NCI-H526 (cell line): ENCODE data around the gene OR5C1.
"Not testable (repeated sequence)": the region's sequence is repeated elsewhere in the genome, so short reads cannot be mapped to it uniquely, and the experiment has no call there.

Experiments
- DNase-seq, 2 experiments: peaks; one replicate each; lab custom pipeline; 2025; lab: John Stamatoyannopoulos, UW

Gene OR5C1

DNA sequence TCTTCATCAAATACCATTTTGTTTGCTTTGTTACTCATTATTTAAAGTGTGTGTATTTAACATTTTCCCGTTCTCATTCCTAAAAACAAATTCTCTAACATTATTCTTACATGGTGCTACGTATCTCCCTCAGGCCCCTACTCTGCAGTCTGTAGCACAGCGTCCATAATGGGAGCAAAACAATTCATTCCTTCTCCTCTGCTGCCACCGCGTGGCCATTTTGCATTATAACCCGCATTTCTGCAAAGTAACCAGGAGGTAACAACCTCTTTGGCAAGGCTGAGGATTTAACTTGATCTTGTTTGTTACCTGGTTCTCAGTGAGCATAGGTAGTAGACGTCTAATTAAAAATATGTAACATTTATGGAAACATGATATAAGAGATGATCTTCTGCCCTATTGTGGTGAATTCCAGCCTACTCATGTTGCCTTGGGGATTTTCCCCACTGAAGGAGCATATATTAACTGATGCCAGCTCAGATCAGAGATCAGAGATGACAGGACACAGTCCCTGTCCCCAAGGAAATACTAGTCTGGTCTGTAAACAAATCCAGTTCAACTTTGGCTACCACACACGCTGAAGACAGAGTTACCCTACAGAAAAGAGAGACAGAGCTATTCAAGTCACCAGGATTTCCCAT, 21.7 kb downstream of the OR5C1 start:
- DNase-seq: peak; percentile 57 to 82

DNA sequence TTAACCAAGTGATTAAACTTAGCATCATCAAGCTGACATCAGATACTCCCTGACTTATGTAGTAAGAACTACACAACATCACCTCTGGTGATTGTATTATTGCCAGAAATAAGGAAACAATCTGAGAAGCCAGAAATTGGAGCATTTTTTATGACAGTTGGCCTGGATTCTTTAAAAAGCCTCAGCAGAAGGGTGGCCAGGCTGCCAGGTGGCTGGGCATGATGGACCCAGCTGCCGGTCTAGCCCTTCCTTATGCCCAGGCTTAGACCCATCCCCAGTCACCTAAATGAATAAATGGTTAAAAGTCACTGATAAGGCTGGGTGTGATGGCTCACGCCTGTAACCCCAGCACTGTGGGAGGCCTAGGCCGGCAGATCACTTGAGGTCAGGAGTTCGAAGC, 24.0 kb downstream of the OR5C1 start:
- no peak for DNase-seq

DNA sequence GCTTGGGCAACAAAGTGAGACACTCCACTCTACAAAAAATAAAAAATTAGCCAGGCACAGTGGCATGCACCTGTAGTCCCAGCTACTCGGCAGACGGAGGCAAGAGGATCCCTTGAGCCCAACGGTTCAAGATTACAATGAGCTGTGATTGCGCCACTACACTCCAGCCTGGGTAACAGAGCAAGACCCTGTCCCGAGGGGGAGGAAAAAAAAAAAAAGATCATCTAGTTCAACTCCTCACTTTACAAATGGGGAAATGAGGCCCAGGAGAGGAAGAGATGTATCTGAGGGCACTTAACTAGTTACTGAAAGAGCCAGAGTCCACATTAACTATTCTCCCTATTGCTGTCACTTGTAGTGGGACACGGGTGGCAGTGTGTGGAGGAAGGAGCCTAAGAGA, 25.8 kb downstream of the OR5C1 start:
- no peak for DNase-seq

DNA sequence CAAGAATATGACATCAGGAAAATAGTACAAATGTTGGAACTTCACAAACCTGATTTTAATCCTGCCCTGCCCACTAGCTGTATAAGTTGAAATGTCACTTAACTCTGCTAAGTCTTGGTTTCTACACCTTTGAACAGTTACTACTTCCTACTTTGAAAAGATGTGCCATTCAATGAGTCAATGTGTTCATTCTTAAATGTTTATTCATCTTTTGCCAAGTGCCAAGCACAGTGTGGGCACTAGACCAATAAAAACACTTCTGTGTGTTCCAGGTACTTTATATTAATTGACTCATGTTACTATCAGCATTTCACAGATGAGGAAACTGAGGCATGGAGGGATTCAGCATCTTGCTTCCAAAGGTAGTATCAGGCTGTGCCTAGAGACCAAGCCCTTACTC, 26.8 kb downstream of the OR5C1 start:
- no peak for DNase-seq

DNA sequence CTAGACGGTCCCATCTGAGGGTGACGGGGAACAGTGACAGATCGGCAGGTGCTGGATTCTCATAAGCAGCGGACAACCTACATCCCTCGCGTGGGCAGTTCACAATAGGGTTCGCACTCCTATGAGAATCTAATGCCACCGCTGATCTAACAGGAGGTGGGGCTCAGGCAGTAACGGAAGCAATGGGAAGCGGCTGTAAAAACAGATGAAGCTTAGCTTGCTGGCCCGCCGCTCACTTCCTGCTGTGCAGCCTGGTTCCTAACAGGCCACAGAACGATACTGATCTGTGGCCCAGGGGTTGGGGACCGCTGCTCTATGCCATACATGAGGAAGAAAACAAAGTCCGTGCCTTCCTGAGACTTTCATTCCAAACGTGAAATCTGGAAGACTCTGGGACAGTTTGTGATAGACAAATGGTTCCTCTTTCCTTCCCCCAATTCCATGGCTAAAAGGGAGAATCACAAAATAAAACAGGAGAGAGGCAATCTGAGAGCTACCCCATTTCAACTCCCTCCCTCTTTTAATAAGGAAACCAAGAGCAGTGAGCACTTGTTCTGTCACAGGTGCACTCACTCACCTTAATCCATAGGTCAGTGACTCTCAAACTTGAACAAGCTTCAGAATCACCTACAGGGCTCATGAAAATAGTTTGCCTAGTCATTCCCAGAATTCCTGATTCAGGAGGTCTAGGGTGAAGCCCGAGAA, 27.6 kb downstream of the OR5C1 start:
- no peak for DNase-seq

DNA sequence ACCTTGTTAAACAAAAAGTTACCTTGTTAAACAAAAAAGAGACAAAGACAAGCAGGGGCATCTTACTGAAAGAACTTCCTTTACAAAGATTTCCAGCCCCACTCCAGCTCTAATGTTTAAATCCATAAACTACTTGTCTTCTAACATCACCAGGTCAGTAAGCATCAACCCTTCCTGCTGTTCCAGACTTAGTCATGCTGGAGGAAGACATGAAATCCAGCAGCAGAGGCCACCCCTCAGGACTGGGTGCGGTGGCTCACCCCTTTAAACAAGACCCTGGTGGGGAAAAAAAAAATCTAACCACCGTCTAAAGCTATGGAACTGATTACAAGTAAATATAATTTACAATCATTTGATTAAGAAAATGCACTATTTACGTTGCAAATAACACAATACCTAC, 30.6 kb downstream of the OR5C1 start:
- DNase-seq: no peak

DNA sequence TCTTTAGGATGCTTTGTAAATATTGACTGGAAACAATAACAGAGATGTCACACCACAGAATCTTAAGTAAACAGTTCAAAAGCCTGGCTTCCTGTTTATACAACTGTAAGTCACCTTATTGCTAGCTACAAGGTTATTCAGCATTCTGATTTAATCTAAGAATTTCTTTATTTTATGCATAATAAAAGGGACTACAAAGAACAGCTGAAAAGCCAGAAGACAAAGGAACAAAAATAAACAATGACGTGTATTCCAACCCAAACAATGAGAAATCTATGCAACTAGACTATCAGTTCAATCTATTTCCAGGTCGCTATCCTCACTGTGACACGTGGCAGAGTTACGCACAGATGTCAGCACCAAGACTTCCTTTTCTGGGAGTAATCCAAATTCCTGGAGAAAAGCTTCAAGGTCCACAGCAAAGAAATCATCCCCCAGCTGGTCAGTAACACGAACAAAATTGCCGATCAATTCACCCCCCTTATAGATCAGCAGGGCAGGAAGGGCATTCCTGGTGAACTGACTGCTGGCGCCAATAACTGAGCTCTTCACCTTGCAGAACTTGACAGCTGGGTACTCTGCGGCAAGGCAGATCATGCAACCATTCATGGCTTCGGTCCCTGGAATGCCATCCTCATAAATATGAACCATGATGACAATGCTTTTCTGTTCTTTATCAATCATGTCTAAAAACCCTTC, 31.2 kb downstream of the OR5C1 start:
- DNase-seq: no peak

DNA sequence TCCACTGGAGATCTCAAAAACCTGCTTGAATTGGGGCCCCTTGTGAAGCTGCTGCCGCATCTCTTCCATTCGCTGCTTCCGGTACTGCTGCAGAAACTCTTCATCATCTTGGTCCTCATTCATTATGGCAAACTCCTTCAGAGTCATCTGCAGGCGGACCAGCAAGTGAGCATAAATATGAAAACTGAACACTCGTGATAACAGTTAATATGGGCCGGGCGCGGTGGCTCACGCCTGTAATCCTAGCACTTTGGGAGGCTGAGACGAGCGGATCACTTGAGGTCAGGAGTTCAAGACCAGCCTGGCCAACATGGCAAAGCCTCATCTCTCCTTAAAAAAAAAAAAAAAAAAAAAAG, 31.7 kb downstream of the OR5C1 start:
- DNase-seq: no peak

DNA sequence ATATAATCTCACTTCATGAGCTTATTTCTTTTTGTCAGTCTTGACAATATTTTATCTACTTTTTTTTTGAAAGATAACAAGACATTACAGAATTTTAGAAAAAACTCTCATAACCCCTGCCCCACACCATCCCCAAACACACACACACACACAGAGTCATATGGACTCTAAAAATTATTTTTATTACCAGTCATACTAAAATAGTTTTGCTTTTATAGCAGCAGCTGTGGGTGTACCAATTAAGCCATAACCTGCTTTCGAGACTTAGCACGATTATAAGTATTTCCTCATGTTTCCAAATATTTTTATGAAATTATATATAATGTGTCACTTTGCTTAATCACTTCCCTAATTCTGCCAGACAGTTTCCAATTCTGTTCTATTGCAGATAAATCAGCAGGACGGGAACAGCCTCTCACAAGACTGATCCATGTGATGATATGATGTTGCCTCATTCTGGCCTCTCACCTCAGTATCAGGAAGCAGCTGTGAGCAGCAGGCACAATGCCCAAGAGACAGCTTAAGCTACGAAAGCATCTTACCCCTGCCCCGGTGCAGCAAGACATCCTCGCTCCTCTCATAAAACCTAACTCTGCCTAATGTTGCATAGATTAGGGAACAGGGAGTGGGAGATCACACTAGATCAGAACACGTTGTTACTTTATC, 32.7 kb downstream of the OR5C1 start:
- no peak for DNase-seq

DNA sequence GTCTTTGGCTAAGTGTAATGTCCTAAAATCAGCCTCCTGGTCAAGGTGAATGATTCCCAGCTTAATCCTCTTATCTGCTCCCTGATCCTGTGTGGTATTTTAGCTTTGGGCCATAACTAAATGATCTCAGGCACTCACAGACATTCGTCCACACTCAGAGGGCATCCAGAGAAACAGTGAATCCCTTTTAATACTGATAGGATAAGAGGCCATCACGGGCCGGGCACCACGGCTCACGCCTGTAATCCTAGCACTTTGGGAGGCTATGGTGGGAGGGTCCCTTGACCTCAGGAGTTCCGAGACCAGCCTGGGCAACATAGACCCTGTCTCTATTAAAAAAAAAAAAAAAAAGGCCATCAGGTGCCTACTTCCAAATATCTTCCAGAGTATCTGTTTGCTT, 33.3 kb downstream of the OR5C1 start:
- DNase-seq: no peak

DNA sequence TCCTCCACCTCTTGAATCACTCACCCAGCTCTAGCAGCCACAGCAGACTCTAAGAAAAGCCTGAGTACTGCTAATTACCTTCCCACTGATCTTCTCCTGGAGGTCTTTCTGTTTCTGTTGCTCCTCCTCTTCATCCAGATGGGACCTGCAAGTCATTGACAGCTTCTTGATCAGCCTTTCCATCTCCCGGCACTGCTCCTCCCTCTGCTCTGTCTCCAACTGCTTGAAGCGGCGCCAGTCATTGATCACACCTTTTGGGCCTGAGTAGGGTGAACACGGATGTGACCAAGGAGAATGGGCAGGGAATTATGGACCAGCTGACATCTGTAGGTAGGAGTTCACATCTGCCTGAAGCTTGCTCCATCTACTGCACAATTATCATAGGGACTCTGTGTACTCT, 34.2 kb downstream of the OR5C1 start:
- no peak for DNase-seq

DNA sequence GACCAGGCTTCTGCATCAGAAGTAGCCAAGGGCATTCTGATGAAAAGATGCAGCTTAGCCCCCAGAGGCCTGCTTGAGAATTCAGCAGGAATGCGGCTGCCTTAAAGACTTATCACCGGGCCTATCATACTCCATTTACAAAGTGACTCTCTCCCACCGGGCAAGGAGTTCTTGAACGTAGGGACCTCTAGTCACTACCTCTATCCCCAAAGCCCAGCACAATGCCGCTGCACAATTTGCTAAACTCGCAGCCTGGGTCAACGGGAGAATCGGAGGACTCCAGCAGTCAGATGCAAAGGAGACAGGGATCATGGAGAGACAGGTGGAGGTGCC, 39.0 kb downstream of the OR5C1 start:
- DNase-seq: no peak

DNA sequence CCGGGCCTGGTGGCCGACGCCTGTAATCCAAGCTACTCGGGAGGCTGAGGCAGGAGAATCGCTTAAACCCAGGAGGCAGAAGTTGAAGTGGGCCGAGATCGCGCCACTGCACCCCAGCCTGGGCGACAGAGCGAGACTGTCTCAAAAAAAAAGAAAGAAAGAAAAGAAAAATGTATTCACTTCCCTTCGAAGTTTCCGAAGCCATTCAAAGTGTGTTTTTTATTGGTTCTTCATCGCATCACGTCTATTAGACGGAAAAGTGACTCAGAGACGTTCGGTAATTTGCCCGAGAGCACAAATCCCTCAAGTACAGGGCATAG, 40.2 kb downstream of the OR5C1 start:
- DNase-seq: not testable (repeated sequence)

DNA sequence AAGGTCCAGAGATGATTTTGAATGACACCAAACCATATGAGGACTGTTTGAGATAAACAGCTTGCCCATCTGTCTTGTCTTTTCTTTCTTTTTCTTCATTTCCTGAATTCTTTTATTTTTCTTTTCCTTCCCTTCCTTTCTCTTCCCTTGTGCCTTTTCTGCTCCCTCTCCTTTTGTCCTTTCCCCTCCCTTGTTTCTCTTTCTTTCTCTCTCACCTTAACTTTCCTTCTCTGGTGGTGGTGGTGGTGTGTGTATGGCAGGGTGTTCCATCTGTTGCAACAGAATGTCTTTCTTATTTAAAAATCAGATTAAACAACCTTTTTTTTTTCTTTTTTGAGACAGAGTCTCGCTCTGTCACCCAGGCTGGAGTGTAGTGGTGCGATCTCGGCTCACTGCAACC, 43.5 kb downstream of the OR5C1 start:
- DNase-seq: no peak

DNA sequence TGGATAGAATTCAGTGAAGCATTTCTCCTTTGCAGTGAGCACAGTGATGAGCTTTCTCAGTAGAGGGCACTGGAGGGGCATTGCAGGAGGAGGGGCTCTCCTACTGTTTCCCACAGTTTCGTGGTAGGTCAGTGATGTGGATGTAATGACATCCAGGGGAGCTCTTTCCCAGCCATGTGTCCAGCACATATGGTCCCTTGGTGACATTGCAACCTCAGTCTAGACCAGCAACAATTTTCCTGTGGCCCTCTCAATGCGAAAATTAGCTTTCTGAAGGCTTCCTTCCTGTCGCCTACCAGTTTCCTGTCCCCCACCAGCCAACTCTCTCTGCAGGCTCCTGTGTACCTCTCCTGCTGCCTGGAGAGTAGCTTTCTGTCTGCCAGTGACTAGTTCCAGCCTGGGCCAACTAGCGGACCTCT, 46.6 kb downstream of the OR5C1 start:
- no peak for DNase-seq

DNA sequence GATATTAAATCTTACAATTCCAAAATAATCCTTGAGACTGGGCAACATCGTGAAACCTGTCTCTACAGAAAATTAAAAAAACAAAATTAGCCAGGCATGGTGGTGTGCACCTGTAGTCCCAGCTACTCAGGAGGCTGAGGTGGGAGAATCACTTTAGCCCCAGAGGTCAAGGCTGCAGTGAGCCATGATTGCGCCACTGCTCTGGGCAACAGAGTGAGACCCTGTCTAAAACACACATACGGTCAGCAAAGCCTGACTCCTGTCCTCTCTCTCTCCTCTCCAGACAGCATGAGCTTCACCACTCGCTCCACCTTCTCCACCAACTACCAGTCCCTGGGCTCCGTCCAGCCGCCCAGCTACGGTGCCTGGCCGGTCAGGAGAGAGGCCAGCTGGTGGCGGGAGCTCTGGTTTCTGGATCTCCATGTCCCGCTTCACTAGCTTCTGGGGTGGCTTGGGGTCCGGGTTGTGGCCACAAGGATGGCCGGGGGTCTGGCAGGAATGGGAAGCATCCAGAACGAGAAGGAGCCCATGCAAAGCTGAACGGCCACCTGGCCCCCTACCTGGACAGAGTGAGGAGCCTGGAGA, 48.6 kb downstream of the OR5C1 start:
- DNase-seq: no peak

DNA sequence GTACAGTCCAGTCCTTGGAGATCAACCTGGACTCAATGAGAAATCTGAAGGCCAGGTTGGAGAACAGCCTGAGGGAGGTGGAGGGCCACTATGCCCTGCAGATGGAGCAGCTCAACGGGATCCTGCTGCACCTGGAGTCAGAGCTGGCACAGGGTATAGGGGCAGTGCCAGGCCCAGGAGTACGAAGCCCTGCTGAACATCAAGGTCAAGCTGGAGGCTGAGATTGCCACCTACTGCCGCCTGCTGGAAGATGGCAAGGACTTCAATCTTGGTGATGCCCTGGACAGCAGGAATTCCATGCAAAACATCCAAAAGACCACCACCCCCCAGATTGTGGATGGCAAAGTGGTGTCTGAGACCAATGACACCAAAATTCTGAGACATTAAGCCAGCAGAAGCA, 49.7 kb downstream of the OR5C1 start:
- not testable (repeated sequence) for DNase-seq
